OCI-LY7 (cell line): ENCODE results near the gene TMEM258. TPM values are rescaled to one million over a fixed set of nuclear protein-coding genes. Genes with fewer than 3 reads are reported as not detected.

Experiments
- BruUV-seq: library from RNA; stranded (reverse); fragments of 400-500 nt; replicated peaks from 2 replicates; lab custom pipeline; 2021; lab: Mats Ljungman, UMichigan
- CTCF ChIA-PET: fragments of 300-600 bp; sonication (Branson Sonifier 250); formaldehyde crosslinking; loops from one replicate; lab custom pipeline; 2022; ENCODE audit warnings: antibody characterized with exemption; ENCODE audit not compliant: unreplicated experiment; lab: Charles Lee
- POLR2A ChIA-PET: fragments of 300-600 bp; sonication (Branson Sonifier 250); formaldehyde crosslinking; loops from one replicate; lab custom pipeline; 2022; ENCODE audit warnings: antibody characterized with exemption; lab: Charles Lee
- DNase-seq: peaks from one replicate; pipeline ENCODE4 v3.0.0-alpha.2; 2015; ENCODE audit warnings: low spot score
- H2AFZ ChIP-seq: fragments of 200-600 bp; sonication (generic), shearing (Covaris generic); 2 replicates; pipeline ENCODE4 v1.6.1; 2014; ENCODE audit warnings: mild to moderate bottlenecking, antibody characterized with exemption, low read length, moderate library complexity
- H3K27ac ChIP-seq: fragments of 200-600 bp; sonication (generic); 2 replicates; pipeline ENCODE4 v1.5.1; 2014; ENCODE audit warnings: mixed run types, low read depth, mild to moderate bottlenecking, moderate library complexity, low read length, inconsistent platforms; ENCODE audit not compliant: poor library complexity, severe bottlenecking
- H3K36me3 ChIP-seq: fragments of 200-600 bp; sonication (generic); 2 replicates; pipeline ENCODE4 v1.6.1; 2014; ENCODE audit warnings: mild to moderate bottlenecking, antibody characterized with exemption, low read length, moderate library complexity, mixed read lengths; ENCODE audit not compliant: insufficient read depth
- H3K4me1 ChIP-seq: fragments of 200-600 bp; sonication (generic); 2 replicates; pipeline ENCODE4 v1.5.1; 2014; ENCODE audit warnings: mild to moderate bottlenecking, low read length; ENCODE audit not compliant: insufficient read depth, poor library complexity, severe bottlenecking
- H3K4me2 ChIP-seq: fragments of 200-600 bp; sonication (generic); 2 replicates; pipeline ENCODE4 v1.6.1; 2014; ENCODE audit warnings: mild to moderate bottlenecking, low read length
- H3K4me3 ChIP-seq: fragments of 200-600 bp; sonication (generic); 2 replicates; pipeline ENCODE4 v1.5.1; 2014; ENCODE audit warnings: mild to moderate bottlenecking, low read depth, low read length; ENCODE audit not compliant: poor library complexity, severe bottlenecking
- H3K79me2 ChIP-seq: fragments of 200-600 bp; sonication (generic); 2 replicates; pipeline ENCODE4 v1.6.1; 2016; ENCODE audit warnings: low read depth, mild to moderate bottlenecking, low read length, moderate library complexity, mixed read lengths; ENCODE audit not compliant: insufficient read depth
- H3K9me2 ChIP-seq: fragments of 200-600 bp; sonication (generic); 2 replicates; pipeline ENCODE4 v1.6.1; 2016; ENCODE audit warnings: mild to moderate bottlenecking, low read length, mixed read lengths; ENCODE audit not compliant: insufficient read depth
- H3K9me3 ChIP-seq: fragments of 200-600 bp; sonication (generic); 2 replicates; pipeline ENCODE4 v1.6.1; 2014; ENCODE audit warnings: mild to moderate bottlenecking, mixed run types, low read length, mixed read lengths
- H4K20me1 ChIP-seq: fragments of 200-600 bp; sonication (generic); 2 replicates; pipeline ENCODE4 v1.6.1; 2014; ENCODE audit warnings: mild to moderate bottlenecking, antibody characterized with exemption, low read length, moderate library complexity, mixed read lengths; ENCODE audit not compliant: insufficient read depth
- CTCF ChIP-seq: fragments of 200-600 bp; sonication (generic); conservative IDR thresholded peaks from 2 replicates; pipeline ENCODE4 v1.5.1; 2014; ENCODE audit warnings: mild to moderate bottlenecking, antibody characterized with exemption, low read length, moderate library complexity, mixed read lengths
- EZH2phosphoT487 ChIP-seq: fragments of 200-600 bp; sonication (generic); IDR thresholded peaks from 2 replicates; pipeline ENCODE4 v1.6.1; 2018; ENCODE audit warnings: low read depth, borderline replicate concordance, mild to moderate bottlenecking, mixed run types, antibody characterized with exemption, low read length, moderate library complexity, mixed read lengths
- intact Hi-C: fragments of 100-400 bp; cut with micrococcal nuclease; formaldehyde crosslinking; loops from one replicate; pipeline ENCODE4 v1.10.0; 2022; ENCODE audit not compliant: unreplicated experiment
- total RNA-seq, 2 experiments: library from RNA; depleted of rRNA in 1 of 2; stranded (reverse); fragments of >200 nt in 1 of 2; shearing (Covaris generic) in 1 of 2; gene quantifications; 2 replicates each; pipeline ENCODE4 v1.2.3, GENCODE V29; 2014 to 2022

TMEM258 gene
- total RNA-seq, 2 experiments from 2014 or later: 174 TPM

GRCh38 chr11:61744609-61745156 lies 47.7 kb downstream of the TMEM258 start:
- no TSS peak for BruUV-seq
- DNase-seq: no peak
- TF ChIP-seq EZH2phosphoT487 (no peak), CTCF (no peak)
- H3K4me3 ChIP-seq: no peak overlapping the region
- no peak overlapping the region for H3K27ac ChIP-seq
- ChIA-PET CTCF (no interaction called here), POLR2A (no interaction called here)
- H4K20me1 ChIP-seq: no peaks in the 10 kb centered on the region
- intact Hi-C loops: loop anchor here (5.0 kb wide), 1 partner anchor 363 kb away; no protein-coding TSS in a partner anchor
- no peaks in the 10 kb centered on the region for H3K9me2 ChIP-seq
- H3K9me3 ChIP-seq: no peaks in the 10 kb centered on the region
- no peak overlapping the region for H2AFZ ChIP-seq
- no peaks in the 10 kb centered on the region for H3K4me1 ChIP-seq
- H3K36me3 ChIP-seq: no peaks in the 10 kb centered on the region
- H3K79me2 ChIP-seq: no peaks in the 10 kb centered on the region
- no peak overlapping the region for H3K4me2 ChIP-seq

GRCh38 chr11:61744181-61744580 lies 48.2 kb downstream of the TMEM258 start:
- H4K20me1 ChIP-seq: no peaks in the 10 kb centered on the region
- intact Hi-C loops: no loop called here
- DNase-seq: no peak
- TF ChIP-seq CTCF: no peak
- TF ChIP-seq EZH2phosphoT487: no peak
- BruUV-seq: no TSS peak
- ChIA-PET POLR2A (no interaction called here), CTCF (no interaction called here)
- no peaks in the 10 kb centered on the region for H3K79me2 ChIP-seq
- no peak overlapping the region for H3K27ac ChIP-seq
- no peak overlapping the region for H3K4me2 ChIP-seq
- H2AFZ ChIP-seq: no peak overlapping the region
- H3K9me3 ChIP-seq: no peaks in the 10 kb centered on the region
- H3K4me1 ChIP-seq: no peaks in the 10 kb centered on the region
- no peaks in the 10 kb centered on the region for H3K9me2 ChIP-seq
- no peaks in the 10 kb centered on the region for H3K36me3 ChIP-seq
- no peak overlapping the region for H3K4me3 ChIP-seq

GRCh38 chr11:61743486-61744095 lies 48.8 kb downstream of the TMEM258 start:
- no peaks in the 10 kb centered on the region for H3K4me1 ChIP-seq
- TF ChIP-seq EZH2phosphoT487: no peak
- TF ChIP-seq CTCF: no peak
- no TSS peak for BruUV-seq
- H3K4me3 ChIP-seq: no peak overlapping the region
- H3K36me3 ChIP-seq: no peaks in the 10 kb centered on the region
- ChIA-PET POLR2A (no interaction called here), CTCF (no interaction called here)
- no peak for DNase-seq
- intact Hi-C loops: no loop called here
- H2AFZ ChIP-seq: no peak overlapping the region
- H3K4me2 ChIP-seq: no peak overlapping the region
- no peaks in the 10 kb centered on the region for H3K9me3 ChIP-seq
- H3K9me2 ChIP-seq: no peaks in the 10 kb centered on the region
- H3K79me2 ChIP-seq: no peaks in the 10 kb centered on the region
- no peaks in the 10 kb centered on the region for H4K20me1 ChIP-seq
- H3K27ac ChIP-seq: no peak overlapping the region
